Adrenal gland (tissue), 12 donors: ENCODE measurements around the gene FMNL2. TPM values are rescaled to one million over a fixed set of nuclear protein-coding genes. Genes with fewer than 3 reads are reported as not detected.

Experiments used
- DNase-seq, 7 donors: peaks; one replicate each; pipeline ENCODE4 v3.0.0-alpha.2; 2019 to 2020
- H3K27ac ChIP-seq, 5 donors: fragments of 200-600 bp; sonication (generic) in 4 of 5; 1 replicate in 3 of 5; 2 replicates in 2 of 5; pipeline versions ENCODE4 v1.5.1 to v1.8.0; 2016 to 2020; ENCODE audit warnings: mild to moderate bottlenecking in 1 of 5
- H3K27me3 ChIP-seq: fragments of 200-600 bp; 2 replicates; pipeline ENCODE4 v1.8.0; 2021
- H3K36me3 ChIP-seq, 2 donors: fragments of 200-600 bp; replicated peaks in 1 of 2; 1 replicate in 1 of 2; 2 replicates in 1 of 2; pipeline versions ENCODE4 v1.5.1 to v1.8.0; 2018 to 2022
- H3K4me1 ChIP-seq, 2 donors: fragments of 200-600 bp; replicated peaks in 1 of 2; 1 replicate in 1 of 2; 2 replicates in 1 of 2; pipeline versions ENCODE4 v1.5.1 to v1.8.0; 2018 to 2021
- H3K4me3 ChIP-seq, 4 donors: fragments of 200-600 bp; sonication (generic) in 3 of 4; one replicate each; pipeline ENCODE4 v1.5.1; 2016 to 2018
- H3K9me3 ChIP-seq, 3 donors: fragments of 200-600 bp; sonication (generic) in 1 of 3; replicated peaks in 1 of 3; 1 replicate in 2 of 3; 2 replicates in 1 of 3; pipeline versions ENCODE4 v1.5.1 to v1.8.0; 2016 to 2021
- POLR2A ChIP-seq, 2 donors: fragments of 450-650 bp; IDR thresholded peaks; one replicate each; pipeline ENCODE4 v1.6.1; 2017; ENCODE audit warnings: antibody characterized with exemption in 2 of 2, mild to moderate bottlenecking in 2 of 2, moderate library complexity in 1 of 2
- WGBS, 4 donors: extraction: QIAGEN DNeasy Blood & Tissue Kit in 2 of 4; methylation state at CpG; one replicate each; pipeline versions ENCODE4 v1.1.5 to v1.1.7; 2013 to 2017; 5-methylcytosine and 5-hydroxymethylcytosine counted together
- intact Hi-C, 2 donors: fragments of 100-400 bp; cut with DNase I; formaldehyde crosslinking; loops; one replicate each; pipeline versions ENCODE4 v1.14.1 to v1.15.0; 2022 to 2023
- polyA plus RNA-seq, 3 donors: library from polyadenylated mRNA; stranded (reverse); fragments of 200-250 nt in 2 of 3; fragments of 350-450 nt in 1 of 3; fragmentation: Illumina TruSeq in 1 of 3; extraction: RNeasy Lipid Tissue Mini Kit (QIAGEN cat#74804) in 1 of 3; gene quantifications; one replicate each; pipeline ENCODE4 v1.2.3, GENCODE V29; 2013 to 2014
- total RNA-seq, 9 donors: library from RNA; depleted of rRNA in 4 of 9; stranded (reverse); fragments of >200 nt in 4 of 9; fragments of 120-200 nt in 1 of 9; fragmentation: NEBNext Ultra II Directional in 1 of 9; extraction: Animal tissue kit (Norgen Biotek cat#: 25700) in 1 of 9; gene quantifications; one replicate each; pipeline versions ENCODE4 v1.1.0 to v1.2.4, GENCODE V29; 2013 to 2023
- TF ChIP-seq, protein P1 (sequence below), 6 experiments: fragments of 450-650 bp in 4 of 6; fragments of 200-600 bp in 2 of 6; sonication (generic) in 1 of 6; IDR thresholded peaks; 1 replicate in 5 of 6; 2 replicates in 1 of 6; pipeline versions ENCODE4 v1.5.1 to v1.8.0; 2016 to 2021; ENCODE audit warnings: antibody characterized with exemption in 6 of 6, mild to moderate bottlenecking in 2 of 6, moderate library complexity in 1 of 6
- donor health status: healthy with polysubstance abuse.
- donor health status: Bipolar disorder and iron deficiency.
- donor health status: DM: yes; HTN: yes; CAD: no.
- donor health status: DM: no; HTN: no; CAD: no.
- donor health status: DM: no; HTN: no; CAD: no.
- donor health status: DM: yes; HTN: yes; CAD: no.

Gene FMNL2
- total and polyA plus RNA-seq, 12 donors = 23.5 to 54.2 (median 36.7) TPM

DNA sequence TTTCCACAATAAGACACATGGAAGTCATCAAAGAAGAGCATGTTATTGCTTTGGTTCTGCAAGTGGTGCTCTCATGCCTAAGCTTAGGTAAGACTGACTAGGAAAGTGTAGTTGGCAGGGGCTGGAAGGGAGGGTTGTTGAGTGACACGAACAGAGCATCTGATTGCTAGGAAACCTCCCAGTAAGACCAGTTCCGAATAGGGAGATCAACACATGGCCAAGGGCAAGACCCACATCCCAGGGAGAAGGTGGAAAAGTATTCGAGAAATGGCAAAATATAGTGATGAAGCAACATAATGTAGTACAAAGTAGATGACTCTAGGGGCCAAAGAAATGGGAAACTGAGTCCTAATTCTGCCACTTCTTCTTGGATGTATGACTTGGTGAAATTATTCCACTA is 33.8 kb upstream of the FMNL2 start:
- H3K4me1 ChIP-seq = no peaks in the 10 kb centered on the region
- intact Hi-C loops = no loop called here
- no peaks in the 10 kb centered on the region for H3K36me3 ChIP-seq
- H3K4me3 ChIP-seq = no peak overlapping the region
- DNase-seq = no peak
- no peaks in the 10 kb centered on the region for H3K27me3 ChIP-seq
- 81 to 87% (median 82%) methylated on average over 3 of the region's 3 CpGs for WGBS, 4 donors
- no peaks in the 10 kb centered on the region for H3K9me3 ChIP-seq
- TF ChIP-seq, protein P1, sequence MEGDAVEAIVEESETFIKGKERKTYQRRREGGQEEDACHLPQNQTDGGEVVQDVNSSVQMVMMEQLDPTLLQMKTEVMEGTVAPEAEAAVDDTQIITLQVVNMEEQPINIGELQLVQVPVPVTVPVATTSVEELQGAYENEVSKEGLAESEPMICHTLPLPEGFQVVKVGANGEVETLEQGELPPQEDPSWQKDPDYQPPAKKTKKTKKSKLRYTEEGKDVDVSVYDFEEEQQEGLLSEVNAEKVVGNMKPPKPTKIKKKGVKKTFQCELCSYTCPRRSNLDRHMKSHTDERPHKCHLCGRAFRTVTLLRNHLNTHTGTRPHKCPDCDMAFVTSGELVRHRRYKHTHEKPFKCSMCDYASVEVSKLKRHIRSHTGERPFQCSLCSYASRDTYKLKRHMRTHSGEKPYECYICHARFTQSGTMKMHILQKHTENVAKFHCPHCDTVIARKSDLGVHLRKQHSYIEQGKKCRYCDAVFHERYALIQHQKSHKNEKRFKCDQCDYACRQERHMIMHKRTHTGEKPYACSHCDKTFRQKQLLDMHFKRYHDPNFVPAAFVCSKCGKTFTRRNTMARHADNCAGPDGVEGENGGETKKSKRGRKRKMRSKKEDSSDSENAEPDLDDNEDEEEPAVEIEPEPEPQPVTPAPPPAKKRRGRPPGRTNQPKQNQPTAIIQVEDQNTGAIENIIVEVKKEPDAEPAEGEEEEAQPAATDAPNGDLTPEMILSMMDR (IDR thresholded peaks at IDR 0.05) = no peak
- no peak for TF ChIP-seq POLR2A (IDR thresholded peaks at IDR 0.05)
- H3K27ac ChIP-seq = no peak overlapping the region

DNA sequence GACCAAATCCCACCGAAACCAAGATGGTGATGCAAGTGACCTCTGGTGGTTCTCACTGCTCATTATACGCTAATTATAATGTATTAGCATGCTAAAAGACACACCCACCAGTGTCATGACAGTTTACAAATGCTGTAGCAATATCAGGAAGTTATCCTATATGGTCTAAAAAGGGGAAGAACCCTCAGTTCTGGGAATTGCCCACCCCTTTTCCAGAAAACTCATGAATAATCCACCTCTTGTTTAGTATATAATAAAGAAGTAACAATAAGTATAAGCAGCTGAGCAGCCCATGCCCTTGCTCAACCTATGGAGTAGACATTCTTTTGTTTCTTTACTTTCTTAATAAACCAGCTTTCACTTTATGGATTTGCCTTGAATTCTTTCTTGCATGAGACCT is 31.0 kb upstream of the FMNL2 start:
- intact Hi-C loops = no loop called here
- Histone ChIP-seq H3K36me3 (no peaks in the 10 kb centered on the region), H3K27me3 (no peaks in the 10 kb centered on the region), H3K27ac (no peak overlapping the region), H3K4me1 (no peaks in the 10 kb centered on the region), H3K9me3 (no peaks in the 10 kb centered on the region), H3K4me3 (no peak overlapping the region)
- DNase-seq = no peak
- no peak for TF ChIP-seq POLR2A (IDR thresholded peaks at IDR 0.05)
- TF ChIP-seq, protein P1 (IDR thresholded peaks at IDR 0.05) = no peak
- 59 to 80% (median 74%) methylated on average over 2 of the region's 2 CpGs for WGBS, 4 donors

DNA sequence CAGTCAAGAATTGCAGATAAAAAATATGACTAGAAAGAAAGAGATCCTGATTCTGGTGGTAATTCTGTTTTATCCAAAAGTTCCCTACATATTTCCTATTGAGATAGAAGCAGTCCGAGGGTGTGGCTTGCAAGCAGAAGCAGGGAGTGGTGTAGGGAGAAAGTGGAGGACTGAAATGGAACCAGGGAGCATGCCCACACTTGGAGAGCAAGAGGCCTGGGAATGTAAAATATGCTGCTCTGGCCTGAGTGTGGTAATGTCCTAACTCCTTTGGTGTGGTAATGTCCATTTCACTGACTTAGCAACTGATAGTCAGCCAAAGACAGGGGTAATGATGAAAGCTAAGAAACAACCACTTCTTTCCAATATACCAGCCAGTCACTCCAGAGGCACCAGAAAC is 30.1 kb upstream of the FMNL2 start:
- DNase-seq = no peak
- Histone ChIP-seq H3K27me3 (no peaks in the 10 kb centered on the region), H3K4me3 (no peak overlapping the region), H3K9me3 (no peaks in the 10 kb centered on the region), H3K4me1 (no peaks in the 10 kb centered on the region), H3K36me3 (no peaks in the 10 kb centered on the region), H3K27ac (no peak overlapping the region)
- 83 to 92% (median 88%) methylated on average over 1 of the region's 1 CpG for WGBS, 4 donors
- intact Hi-C loops = no loop called here
- TF ChIP-seq, protein P1 (IDR thresholded peaks at IDR 0.05) = no peak
- no peak for TF ChIP-seq POLR2A (IDR thresholded peaks at IDR 0.05)

DNA sequence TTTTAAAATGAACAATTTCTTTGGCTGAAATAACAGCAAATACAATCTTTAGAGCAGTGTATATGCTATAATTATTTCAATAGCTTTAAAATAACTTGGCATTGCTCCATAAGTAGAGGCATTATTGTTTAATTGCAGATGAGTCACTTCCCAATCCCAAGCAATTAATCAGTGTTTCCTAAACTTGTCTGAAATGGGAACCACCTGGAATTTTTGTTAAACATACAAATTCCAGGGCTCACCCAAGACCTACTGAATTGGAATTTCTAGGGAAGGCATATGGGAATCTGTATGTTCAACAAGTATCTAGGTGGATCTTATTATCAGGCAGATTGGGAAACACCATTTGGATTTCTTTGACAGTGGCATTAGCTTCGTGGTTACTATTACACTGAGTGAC is 27.1 kb upstream of the FMNL2 start:
- WGBS, 4 donors = 79 to 100% (median 87%) methylated on average over 1 of the region's 1 CpG

More for the DNA sequence above, 27.1 kb upstream of the FMNL2 start:
- TF ChIP-seq, protein P1 (IDR thresholded peaks at IDR 0.05) = no peak
- no peak for TF ChIP-seq POLR2A (IDR thresholded peaks at IDR 0.05)
- Histone ChIP-seq H3K36me3 (no peaks in the 10 kb centered on the region), H3K27ac (no peak overlapping the region), H3K27me3 (no peaks in the 10 kb centered on the region), H3K4me1 (no peaks in the 10 kb centered on the region), H3K4me3 (no peak overlapping the region), H3K9me3 (no peaks in the 10 kb centered on the region)
- no peak for DNase-seq
- intact Hi-C loops = no loop called here
